ACC112 (cell line): ENCODE measurements around the gene THUMPD1.
"Not testable (repeated sequence)": the region's sequence is repeated elsewhere in the genome, so short reads cannot be mapped to it uniquely, and the experiment has no call there.

Source experiments
- H2AFZ ChIP-seq: fragments of 200-600 bp; sonication (generic); one replicate; pipeline ENCODE4 v1.6.0; 2017; ENCODE audit warnings: antibody characterized with exemption, low read length; ENCODE audit not compliant: unreplicated experiment
- H3K27ac ChIP-seq: fragments of 200-600 bp; sonication (generic); 2 replicates; pipeline ENCODE4 v1.5.1; 2014; ENCODE audit warnings: low read depth, mild to moderate bottlenecking, antibody characterized with exemption, low read length, moderate library complexity
- H3K27me3 ChIP-seq: fragments of 200-600 bp; sonication (generic); 2 replicates; pipeline ENCODE4 v1.6.1; 2014; ENCODE audit warnings: mild to moderate bottlenecking, antibody characterized with exemption, low read length, moderate library complexity, mixed read lengths; ENCODE audit not compliant: insufficient read depth
- H3K36me3 ChIP-seq: fragments of 200-600 bp; sonication (generic); 2 replicates; pipeline ENCODE4 v1.6.1; 2016; ENCODE audit warnings: mild to moderate bottlenecking, antibody characterized with exemption, low read length, moderate library complexity, mixed read lengths; ENCODE audit not compliant: insufficient read depth
- H3K4me1 ChIP-seq: fragments of 200-600 bp; sonication (generic); one replicate; pipeline ENCODE4 v1.6.1; 2016; ENCODE audit warnings: low read length, mixed read lengths; ENCODE audit not compliant: insufficient read depth, unreplicated experiment, control insufficient read depth
- H3K4me3 ChIP-seq: fragments of 200-600 bp; sonication (generic); 2 replicates; pipeline ENCODE4 v1.5.1; 2014; ENCODE audit warnings: mild to moderate bottlenecking, low read depth, low read length
- H3K79me2 ChIP-seq: fragments of 200-600 bp; sonication (generic); one replicate; pipeline ENCODE4 v1.6.0; 2016; ENCODE audit warnings: low read length; ENCODE audit not compliant: control insufficient read depth, unreplicated experiment, insufficient read depth

The THUMPD1 gene

DNA sequence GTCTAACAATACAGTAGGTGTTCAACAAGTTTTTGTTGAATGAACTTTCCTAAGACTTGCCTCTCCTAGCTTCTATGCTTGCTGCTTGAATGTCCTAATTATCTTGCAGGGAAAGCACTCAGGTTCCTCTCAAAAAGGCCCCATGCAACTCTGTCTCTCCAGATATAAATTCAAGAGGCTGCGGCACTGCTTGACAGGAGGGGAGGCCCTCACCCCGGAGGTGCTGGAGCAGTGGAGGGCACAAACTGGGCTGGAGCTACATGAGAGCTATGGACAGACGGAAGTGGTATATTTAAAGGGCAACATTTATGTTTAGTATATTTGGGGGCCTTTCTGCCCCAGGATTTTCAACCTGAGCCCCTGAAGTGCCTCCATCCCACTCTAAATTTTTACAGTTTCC, 14.4 kb downstream of the THUMPD1 start:
- H3K4me3 ChIP-seq, result no peak overlapping the region
- no peak overlapping the region for H3K27ac ChIP-seq
- no peak overlapping the region for H2AFZ ChIP-seq
- H3K27me3 ChIP-seq, result peaks cover 27% of the 10 kb centered on the region
- no peaks in the 10 kb centered on the region for H3K4me1 ChIP-seq
- H3K36me3 ChIP-seq, result no peaks in the 10 kb centered on the region
- H3K79me2 ChIP-seq, result no peaks in the 10 kb centered on the region

DNA sequence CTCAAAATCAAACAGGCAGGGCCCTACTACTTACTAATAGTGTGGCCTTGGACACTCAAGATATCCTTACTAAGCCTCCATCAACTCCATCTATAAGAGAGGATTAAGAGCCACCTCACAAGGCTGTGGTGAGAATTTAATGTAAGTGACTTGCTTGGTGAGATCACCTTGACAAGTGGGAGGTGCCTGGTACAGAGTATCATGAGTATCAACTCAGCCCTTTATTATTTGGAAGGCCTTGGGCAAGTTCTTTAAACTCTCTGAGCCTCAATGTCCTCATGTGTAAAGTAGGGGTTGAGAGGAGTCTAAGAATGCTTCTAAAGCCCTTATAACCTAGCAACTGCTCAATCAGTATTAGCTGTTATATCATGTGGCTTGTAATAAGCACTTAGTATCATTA, 15.0 kb downstream of the THUMPD1 start:
- Histone ChIP-seq H3K79me2 (no peaks in the 10 kb centered on the region), H2AFZ (no peak overlapping the region), H3K27ac (no peak overlapping the region), H3K36me3 (no peaks in the 10 kb centered on the region), H3K27me3 (peaks cover 27% of the 10 kb centered on the region), H3K4me3 (no peak overlapping the region), H3K4me1 (no peaks in the 10 kb centered on the region)

DNA sequence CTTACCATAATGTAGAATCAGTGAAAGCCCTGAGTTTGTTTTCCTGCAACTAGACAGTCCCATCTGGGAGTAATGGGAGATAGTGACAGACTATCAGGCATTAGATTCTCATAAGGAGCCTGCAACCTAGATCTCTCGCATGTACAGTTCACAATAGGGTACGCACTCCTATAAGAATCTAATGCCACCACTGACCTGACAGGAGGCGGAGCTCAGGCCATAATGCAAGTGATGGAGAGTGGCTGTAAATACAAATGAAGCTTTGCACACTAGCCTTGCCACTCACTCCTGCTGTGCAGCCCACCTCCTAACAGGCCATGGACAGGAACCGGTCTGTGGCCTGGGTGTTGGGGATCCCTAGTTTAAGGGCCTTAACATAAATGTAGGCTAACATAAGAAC, 21.4 kb downstream of the THUMPD1 start:
- Histone ChIP-seq H3K4me1 (no peaks in the 10 kb centered on the region), H3K27me3 (peaks cover 28% of the 10 kb centered on the region), H3K4me3 (no peak overlapping the region), H3K79me2 (no peaks in the 10 kb centered on the region), H3K27ac (no peak overlapping the region), H2AFZ (no peak overlapping the region), H3K36me3 (no peaks in the 10 kb centered on the region)

DNA sequence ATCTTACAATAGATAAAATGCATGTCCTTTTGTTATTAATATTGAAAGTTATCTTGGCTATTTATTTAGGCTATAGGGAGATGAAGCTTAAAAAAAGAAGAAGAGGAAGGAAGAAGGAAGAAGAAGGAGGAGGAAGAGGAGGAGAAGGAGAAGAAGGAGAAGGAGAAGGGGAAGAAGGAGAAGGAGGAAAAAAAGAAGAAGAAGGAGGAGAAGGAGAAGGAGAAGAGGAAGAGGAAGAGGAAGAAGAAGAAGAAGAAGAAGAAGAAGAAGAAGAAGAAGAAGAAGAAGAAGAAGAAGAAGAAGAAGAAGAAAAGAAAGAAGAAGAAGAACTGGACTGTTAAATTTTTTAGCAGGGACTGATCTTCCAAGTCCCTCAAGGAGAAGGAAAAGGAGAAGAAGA, 23.9 kb downstream of the THUMPD1 start:
- H3K27ac ChIP-seq, H3K4me3 ChIP-seq, H3K79me2 ChIP-seq, H3K4me1 ChIP-seq, H3K36me3 ChIP-seq, H2AFZ ChIP-seq: not testable (repeated sequence)
- H3K27me3 ChIP-seq, result peaks cover 41% of the 10 kb centered on the region

DNA sequence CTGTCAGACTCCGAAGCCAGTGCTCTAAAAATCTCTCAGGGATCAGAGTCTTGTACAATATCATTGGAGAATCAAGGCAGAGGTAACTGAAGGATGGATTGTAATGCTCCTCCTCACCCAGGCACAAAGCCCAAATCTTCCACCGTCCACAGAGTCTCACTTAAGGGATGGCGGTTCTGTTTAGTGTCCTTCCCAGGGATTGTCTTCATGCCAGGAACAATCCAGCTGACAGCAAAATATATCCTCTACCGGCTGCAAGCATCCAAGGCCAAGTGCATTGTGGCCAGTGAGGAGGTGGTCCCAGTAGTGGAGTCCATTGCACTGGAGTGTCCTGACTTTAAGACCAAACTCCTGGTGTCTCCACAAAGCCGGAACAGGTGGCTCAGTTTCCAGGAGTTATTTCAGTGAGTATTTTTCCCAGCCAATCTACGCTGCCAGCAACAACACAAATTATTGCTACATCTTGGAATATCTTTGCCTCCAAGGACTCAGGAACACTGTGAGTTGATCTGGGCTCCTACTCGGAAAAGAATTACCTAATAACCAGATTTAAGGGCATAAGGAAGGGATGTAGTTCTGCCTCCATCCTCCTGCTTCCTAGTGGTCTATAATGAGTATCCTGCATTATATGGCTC, 30.2 kb downstream of the THUMPD1 start:
- H3K4me1 ChIP-seq, result no peaks in the 10 kb centered on the region
- peaks cover 24% of the 10 kb centered on the region for H3K27me3 ChIP-seq
- H2AFZ ChIP-seq, result no peak overlapping the region
- no peaks in the 10 kb centered on the region for H3K79me2 ChIP-seq
- no peak overlapping the region for H3K4me3 ChIP-seq
- H3K27ac ChIP-seq, result no peak overlapping the region
- no peaks in the 10 kb centered on the region for H3K36me3 ChIP-seq

DNA sequence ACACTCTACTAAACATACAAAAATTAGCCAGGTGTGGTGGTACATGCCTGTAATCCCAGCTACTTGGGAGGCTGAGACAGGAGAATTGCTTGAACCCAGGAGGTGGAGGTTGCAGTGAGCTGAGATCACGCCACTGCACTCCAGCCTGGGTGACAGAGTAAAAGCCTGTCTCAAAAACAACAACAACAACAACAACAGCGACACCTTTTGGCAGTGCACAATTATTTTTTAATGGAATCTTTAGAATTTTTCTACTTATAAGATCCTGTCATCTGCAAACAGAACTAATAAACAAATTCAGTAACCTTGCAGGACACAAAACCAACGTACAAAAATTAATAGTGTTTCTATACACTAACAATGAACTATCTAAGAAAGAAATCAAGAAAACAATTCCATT, 33.5 kb downstream of the THUMPD1 start:
- H3K4me3 ChIP-seq, H3K36me3 ChIP-seq, H2AFZ ChIP-seq, H3K27ac ChIP-seq, H3K27me3 ChIP-seq, H3K79me2 ChIP-seq, H3K4me1 ChIP-seq: not testable (repeated sequence)

DNA sequence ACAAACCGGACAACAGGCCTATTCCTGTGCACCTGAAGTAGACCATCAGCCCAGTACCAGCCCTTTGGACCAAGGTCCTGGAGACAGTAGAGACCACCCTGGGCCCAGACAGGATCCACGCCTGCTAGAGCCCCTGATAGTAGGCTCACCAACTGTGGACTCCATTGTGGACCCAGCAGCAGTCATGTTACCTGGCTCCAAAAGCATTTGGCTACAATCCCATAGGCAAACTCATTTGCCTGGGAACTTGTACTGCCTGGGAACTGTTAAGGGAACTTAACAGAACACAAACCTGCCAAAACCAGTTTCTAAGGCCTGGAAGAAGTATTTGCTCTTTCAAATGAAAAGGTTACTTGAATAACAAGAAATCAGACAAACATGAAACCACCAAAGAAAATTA, 34.2 kb downstream of the THUMPD1 start:
- H3K27ac ChIP-seq, result no peak overlapping the region
- no peaks in the 10 kb centered on the region for H3K79me2 ChIP-seq
- H2AFZ ChIP-seq, result no peak overlapping the region
- H3K36me3 ChIP-seq, result no peaks in the 10 kb centered on the region
- no peak overlapping the region for H3K4me3 ChIP-seq
- H3K27me3 ChIP-seq, result peaks cover 8% of the 10 kb centered on the region; the same call in 1 of the 2 replicates
- H3K4me1 ChIP-seq, result no peaks in the 10 kb centered on the region

DNA sequence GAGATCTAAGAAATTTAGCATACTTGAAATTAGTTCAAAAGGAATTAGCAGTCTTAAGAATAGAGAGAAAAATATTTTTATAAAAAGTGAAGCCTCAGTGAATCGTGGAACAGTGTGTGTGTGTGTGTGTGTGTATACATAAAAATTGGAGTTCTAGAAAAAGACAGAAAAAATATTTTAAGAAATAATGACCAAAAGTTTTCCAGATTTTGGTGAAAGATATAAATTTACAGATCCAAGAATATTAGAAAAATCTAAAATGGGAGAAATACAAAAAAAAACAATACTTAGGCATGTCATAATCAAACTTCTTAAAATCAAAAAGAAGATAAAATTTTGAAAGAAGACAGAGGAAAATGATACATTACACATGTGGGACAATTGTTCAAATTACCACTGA, 35.6 kb downstream of the THUMPD1 start:
- not testable (repeated sequence) for H3K4me1 ChIP-seq, H3K79me2 ChIP-seq, H2AFZ ChIP-seq, H3K27ac ChIP-seq, H3K36me3 ChIP-seq, H3K27me3 ChIP-seq, H3K4me3 ChIP-seq

DNA sequence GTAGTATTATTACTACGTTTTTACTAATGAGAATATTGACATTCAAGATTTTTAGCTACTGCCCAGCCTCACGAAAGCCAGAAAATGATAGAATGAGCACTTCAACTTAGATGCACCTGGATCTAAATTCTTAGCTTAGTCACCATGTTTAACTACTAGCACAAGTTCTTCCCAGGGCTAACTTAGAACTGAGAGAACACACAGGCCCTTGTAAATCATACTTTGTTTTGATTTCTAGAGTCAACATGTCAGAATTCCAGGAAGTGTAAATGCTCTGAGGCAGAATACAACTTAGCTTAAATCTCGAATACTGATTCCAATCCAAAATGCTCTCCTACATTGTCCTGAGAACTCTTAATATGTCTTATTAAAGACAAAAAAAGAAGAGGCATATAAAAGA, 37.3 kb downstream of the THUMPD1 start:
- no peaks in the 10 kb centered on the region for H3K36me3 ChIP-seq
- H3K4me1 ChIP-seq, result no peaks in the 10 kb centered on the region
- H2AFZ ChIP-seq, result no peak overlapping the region
- no peak overlapping the region for H3K4me3 ChIP-seq
- H3K79me2 ChIP-seq, result no peaks in the 10 kb centered on the region
- H3K27me3 ChIP-seq, result peaks cover 25% of the 10 kb centered on the region
- H3K27ac ChIP-seq, result no peak overlapping the region

DNA sequence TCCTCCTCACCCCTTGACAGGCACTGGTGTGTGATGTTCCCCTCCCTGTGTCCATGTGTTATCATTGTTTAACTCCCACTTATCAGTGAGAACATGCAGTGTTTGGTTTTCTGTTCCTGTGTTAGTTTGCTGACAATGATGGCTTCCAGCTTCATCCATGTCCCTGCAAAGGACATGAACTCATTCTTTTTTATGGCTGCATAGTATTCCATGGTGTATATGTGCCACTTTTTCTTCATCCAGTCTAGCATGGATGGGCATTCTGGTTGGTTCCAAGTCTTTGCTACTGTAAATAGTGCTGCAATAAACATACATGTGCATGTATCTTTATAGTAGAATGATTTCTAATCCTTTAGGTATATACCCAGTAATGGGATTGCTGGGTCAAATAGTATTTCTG, 39.9 kb downstream of the THUMPD1 start:
- not testable (repeated sequence) for H3K79me2 ChIP-seq, H3K4me3 ChIP-seq

DNA sequence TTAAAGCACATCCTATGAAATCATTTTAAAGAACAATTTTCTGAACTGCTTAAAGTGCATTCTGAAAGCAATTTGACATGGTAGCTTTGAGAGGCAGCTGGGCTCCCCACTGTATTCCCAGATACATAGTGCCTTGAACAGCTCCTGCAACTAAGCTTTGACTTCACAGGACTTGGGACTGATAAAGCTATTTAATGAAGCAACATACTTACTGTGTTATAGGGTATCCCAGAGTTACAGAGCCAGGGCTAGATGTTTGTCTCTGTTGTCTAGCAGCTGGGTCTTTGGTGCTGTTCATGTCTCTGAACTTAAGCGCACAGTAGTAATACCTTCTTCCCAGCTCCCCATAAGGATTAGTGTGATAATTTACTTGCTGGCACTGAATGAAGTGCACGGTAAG, 45.0 kb downstream of the THUMPD1 start:
- H2AFZ ChIP-seq, result no peak overlapping the region
- no peak overlapping the region for H3K27ac ChIP-seq
- H3K4me3 ChIP-seq, result no peak overlapping the region
- peaks cover 50% of the 10 kb centered on the region for H3K27me3 ChIP-seq
- no peaks in the 10 kb centered on the region for H3K4me1 ChIP-seq
- no peaks in the 10 kb centered on the region for H3K79me2 ChIP-seq
- H3K36me3 ChIP-seq, result no peaks in the 10 kb centered on the region

More for the DNA sequence above, 39.9 kb downstream of the THUMPD1 start:
- not testable (repeated sequence) for H3K36me3 ChIP-seq, H3K4me1 ChIP-seq, H2AFZ ChIP-seq, H3K27ac ChIP-seq
- H3K27me3 ChIP-seq, result peaks cover 38% of the 10 kb centered on the region
